PFSK-1 (cell line): ENCODE data around the gene NIPBL.

ENCODE experiments used
- FOXP2 ChIP-seq: optimal IDR thresholded peaks from 2 replicates; pipeline ENCODE3; 2011; ENCODE audit warnings: borderline replicate concordance, control low read depth, inconsistent platforms; ENCODE audit not compliant: insufficient read depth; ENCODE audit errors: extremely low read length, extremely low read depth
- POLR2AphosphoS5 ChIP-seq: IDR thresholded peaks from 2 replicates; pipeline ENCODE4 v1.6.1; 2012; ENCODE audit warnings: low read depth, mild to moderate bottlenecking, control low read depth, low read length, moderate library complexity
- SIN3A ChIP-seq: IDR thresholded peaks from 2 replicates; pipeline ENCODE4 v1.6.1; 2012; ENCODE audit warnings: mild to moderate bottlenecking, low read length, moderate library complexity, borderline replicate concordance; ENCODE audit not compliant: insufficient read depth
- TAF1 ChIP-seq: IDR thresholded peaks from 2 replicates; pipeline ENCODE4 v1.6.1; 2012; ENCODE audit warnings: low read length, control low read depth, borderline replicate concordance; ENCODE audit not compliant: insufficient read depth
- TF ChIP-seq, protein P1 (sequence below), 2 experiments: IDR thresholded peaks; 2 replicates each; pipeline versions ENCODE4 v1.6.1 to v1.8.0; 2011 to 2012; ENCODE audit warnings: low read depth in 2 of 2, low read length in 2 of 2, control low read depth in 1 of 2, inconsistent platforms in 1 of 2, mild to moderate bottlenecking in 1 of 2, moderate library complexity in 1 of 2; ENCODE audit not compliant: insufficient read depth in 1 of 2

Gene NIPBL

DNA sequence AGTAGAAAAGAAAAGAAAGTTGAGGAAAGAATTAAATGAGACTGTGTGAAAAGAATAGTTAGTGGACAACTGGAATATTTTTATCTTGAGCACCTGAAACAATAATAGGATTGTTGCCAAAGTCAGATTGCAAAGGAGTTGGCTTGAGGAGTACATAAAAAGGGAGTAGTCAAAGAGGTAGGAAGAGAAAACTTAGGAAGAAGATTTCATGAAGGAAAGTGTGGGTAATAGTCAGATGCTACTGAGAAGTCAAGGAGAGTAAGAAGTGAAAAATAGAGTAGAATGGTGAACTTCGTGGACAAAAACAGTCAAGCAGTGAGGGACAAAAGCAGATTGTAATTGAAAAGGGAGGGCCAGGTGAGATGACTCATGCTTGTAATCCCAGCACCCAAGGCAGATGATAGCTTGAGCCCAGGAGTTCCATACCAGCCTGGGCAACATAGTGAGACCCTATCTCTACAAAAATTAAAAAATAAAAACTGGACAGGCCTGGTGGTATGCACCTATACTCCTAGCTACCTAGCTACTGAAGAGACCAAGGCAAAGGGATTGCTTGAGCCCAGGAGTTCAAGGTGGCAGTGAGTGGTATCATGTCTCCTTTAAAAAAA, 178.9 kb downstream of the NIPBL start:
- no peak for TF ChIP-seq POLR2AphosphoS5
- no peak for TF ChIP-seq FOXP2
- TF ChIP-seq SIN3A, result no peak
- TF ChIP-seq TAF1, result no peak
- TF ChIP-seq, protein P1, sequence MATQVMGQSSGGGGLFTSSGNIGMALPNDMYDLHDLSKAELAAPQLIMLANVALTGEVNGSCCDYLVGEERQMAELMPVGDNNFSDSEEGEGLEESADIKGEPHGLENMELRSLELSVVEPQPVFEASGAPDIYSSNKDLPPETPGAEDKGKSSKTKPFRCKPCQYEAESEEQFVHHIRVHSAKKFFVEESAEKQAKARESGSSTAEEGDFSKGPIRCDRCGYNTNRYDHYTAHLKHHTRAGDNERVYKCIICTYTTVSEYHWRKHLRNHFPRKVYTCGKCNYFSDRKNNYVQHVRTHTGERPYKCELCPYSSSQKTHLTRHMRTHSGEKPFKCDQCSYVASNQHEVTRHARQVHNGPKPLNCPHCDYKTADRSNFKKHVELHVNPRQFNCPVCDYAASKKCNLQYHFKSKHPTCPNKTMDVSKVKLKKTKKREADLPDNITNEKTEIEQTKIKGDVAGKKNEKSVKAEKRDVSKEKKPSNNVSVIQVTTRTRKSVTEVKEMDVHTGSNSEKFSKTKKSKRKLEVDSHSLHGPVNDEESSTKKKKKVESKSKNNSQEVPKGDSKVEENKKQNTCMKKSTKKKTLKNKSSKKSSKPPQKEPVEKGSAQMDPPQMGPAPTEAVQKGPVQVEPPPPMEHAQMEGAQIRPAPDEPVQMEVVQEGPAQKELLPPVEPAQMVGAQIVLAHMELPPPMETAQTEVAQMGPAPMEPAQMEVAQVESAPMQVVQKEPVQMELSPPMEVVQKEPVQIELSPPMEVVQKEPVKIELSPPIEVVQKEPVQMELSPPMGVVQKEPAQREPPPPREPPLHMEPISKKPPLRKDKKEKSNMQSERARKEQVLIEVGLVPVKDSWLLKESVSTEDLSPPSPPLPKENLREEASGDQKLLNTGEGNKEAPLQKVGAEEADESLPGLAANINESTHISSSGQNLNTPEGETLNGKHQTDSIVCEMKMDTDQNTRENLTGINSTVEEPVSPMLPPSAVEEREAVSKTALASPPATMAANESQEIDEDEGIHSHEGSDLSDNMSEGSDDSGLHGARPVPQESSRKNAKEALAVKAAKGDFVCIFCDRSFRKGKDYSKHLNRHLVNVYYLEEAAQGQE (IDR thresholded peaks at IDR 0.05; ENCODE audit: insufficient read depth in 1 of 2, low read depth in 2 of 2, low read length in 2 of 2), result no peak

DNA sequence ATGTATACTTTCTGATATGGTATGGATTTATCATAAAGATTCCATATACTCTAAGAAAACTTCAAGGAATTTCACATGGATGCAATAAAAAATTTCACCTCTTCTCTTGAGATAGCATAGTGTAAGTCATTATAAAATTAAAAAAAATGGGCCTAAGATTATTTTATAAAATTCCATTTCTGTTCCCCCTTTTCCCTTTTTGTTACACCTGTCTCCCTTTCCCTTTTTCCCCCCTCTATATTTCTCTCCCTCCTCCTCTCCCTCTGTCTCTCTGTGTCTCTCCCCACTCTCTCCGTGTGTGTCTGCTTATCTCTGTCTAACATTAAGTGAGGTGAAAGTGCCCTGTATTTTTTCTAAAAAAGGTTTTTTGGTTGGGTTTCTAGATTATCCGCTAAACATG, 180.2 kb downstream of the NIPBL start:
- TF ChIP-seq SIN3A (no peak), FOXP2 (no peak)

DNA sequence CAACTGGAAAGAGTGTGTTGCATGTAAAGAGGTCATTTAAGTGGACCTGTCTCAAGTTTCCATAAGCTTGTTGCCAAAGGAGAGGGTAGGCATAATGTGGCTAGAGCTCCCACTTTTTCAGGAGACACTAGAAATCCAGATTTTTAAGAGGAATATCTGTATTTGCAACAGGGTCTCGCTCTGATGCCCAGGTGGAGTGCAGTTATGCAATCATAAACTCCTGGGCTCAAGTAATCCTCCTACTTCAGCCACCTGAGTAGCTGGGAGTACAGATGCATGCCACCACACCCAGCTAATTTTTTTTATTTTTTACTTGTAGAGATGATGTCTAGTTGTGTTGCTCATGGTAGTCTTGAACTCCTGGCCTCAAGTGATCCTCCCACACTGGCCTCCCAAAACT, 183.5 kb downstream of the NIPBL start:
- no peak for TF ChIP-seq FOXP2
- TF ChIP-seq, protein P1 (IDR thresholded peaks at IDR 0.05; ENCODE audit: insufficient read depth in 1 of 2, low read depth in 2 of 2, low read length in 2 of 2), result no peak
- TF ChIP-seq POLR2AphosphoS5, result no peak
- no peak for TF ChIP-seq SIN3A
- TF ChIP-seq TAF1, result no peak

DNA sequence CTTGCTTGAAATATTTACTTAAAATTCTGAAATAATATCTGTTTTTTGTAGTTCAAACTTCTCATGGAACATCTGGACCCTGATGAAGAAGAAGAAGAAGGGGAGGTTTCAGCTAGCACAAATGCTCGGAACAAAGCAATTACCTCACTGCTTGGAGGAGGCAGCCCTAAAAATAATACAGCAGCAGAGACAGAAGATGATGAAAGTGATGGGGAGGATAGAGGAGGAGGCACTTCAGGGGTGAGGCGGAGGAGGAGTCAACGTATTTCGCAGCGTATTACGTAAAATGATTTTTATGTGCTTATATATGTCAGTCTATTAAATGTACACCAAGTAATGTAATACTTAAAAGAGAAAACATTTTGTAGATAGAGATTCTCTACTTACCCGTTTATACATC, 187.2 kb downstream of the NIPBL start:
- TF ChIP-seq POLR2AphosphoS5, result no peak
- TF ChIP-seq FOXP2, result no peak

DNA sequence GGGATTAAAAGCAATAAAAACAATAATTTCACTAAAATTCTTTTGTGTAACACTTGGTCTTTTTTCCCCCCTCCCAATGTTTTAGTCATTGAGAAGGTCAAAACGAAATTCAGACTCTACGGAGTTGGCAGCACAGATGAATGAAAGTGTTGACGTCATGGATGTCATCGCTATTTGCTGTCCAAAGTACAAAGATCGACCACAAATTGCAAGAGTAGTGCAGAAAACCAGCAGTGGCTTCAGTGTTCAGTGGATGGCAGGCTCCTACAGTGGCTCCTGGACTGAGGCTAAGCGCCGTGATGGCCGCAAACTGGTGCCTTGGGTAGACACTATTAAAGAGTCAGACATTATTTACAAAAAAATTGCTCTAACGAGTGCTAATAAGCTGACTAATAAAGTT, 187.9 kb downstream of the NIPBL start:
- TF ChIP-seq SIN3A (no peak), TAF1 (no peak), POLR2AphosphoS5 (no peak), FOXP2 (no peak)
- TF ChIP-seq, protein P1 (IDR thresholded peaks at IDR 0.05; ENCODE audit: insufficient read depth in 1 of 2, low read depth in 2 of 2, low read length in 2 of 2), result no peak

DNA sequence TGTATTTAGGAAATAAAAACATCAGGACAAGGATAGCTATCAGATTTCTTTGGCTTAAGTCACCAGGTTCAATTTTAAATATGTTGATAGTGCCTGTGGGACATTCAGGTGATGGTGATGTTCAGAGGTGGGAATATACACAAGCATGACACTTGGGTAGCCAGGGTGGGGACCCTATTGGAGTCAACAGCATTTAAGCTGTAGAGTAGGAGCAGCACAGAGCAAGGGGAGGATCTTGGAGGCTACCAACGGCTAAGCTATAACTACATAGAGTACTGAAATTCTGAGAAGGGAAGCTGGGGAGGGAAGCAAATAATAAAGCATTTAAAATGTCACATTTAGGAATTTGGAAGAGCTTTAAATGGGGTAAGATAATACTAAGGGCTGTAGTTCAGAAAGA, 194.9 kb downstream of the NIPBL start:
- TF ChIP-seq SIN3A, result no peak
